ENCODE data around the gene NTMT1. TPM values are rescaled to one million over a fixed set of nuclear protein-coding genes. Genes with fewer than 3 reads are reported as not detected.

NTMT1 gene
- total and polyA plus RNA-seq, 9 of the 15 experiments (the other 6 are each of a cell fraction or from before 2014, with no cell fraction given) = 42.1 to 116 (median 74.7) TPM

GRCh38 chr9:129610473-129611306 lies 15.3 kb upstream of the NTMT1 start (continued):
- TF ChIP-seq TOE1 (IDR thresholded peaks at IDR 0.05; ENCODE audit: borderline replicate concordance) (no peak), TOE1 (CRISPR knock-in tag; IDR thresholded peaks at IDR 0.05; ENCODE audit: borderline replicate concordance, low read depth) (no peak), CBFB (CRISPR knock-in tag; IDR thresholded peaks at IDR 0.05) (0 out of 2 replicates have a peak, but pooled peaks have one; percentile 57), KDM1A (IDR thresholded peaks at IDR 0.05) (no peak), ZNF282 (CRISPR knock-in tag; IDR thresholded peaks at IDR 0.05) (no peak), FOXO4 (CRISPR knock-in tag; IDR thresholded peaks at IDR 0.05) (0 out of 2 replicates have a peak, but pooled peaks have one; percentile 64), ZNF224 (CRISPR knock-in tag; IDR thresholded peaks at IDR 0.05) (no peak), ZFP30 (CRISPR knock-in tag; IDR thresholded peaks at IDR 0.05; ENCODE audit: borderline replicate concordance) (no peak), ZBTB43 (CRISPR knock-in tag; IDR thresholded peaks at IDR 0.05) (no peak), HNRNPH1 (optimal IDR thresholded peaks at IDR 0.05; ENCODE audit: low read depth, low read length) (no peak), SMARCA4 (IDR thresholded peaks at IDR 0.05) (no peak), ATF3 (IDR thresholded peaks at IDR 0.05) (no peak), ATF3 (CRISPR knock-in tag; conservative IDR thresholded peaks at IDR 0.05) (0 out of 2 replicates have a peak, but pooled peaks have one; percentile 28), ETS2 (tag; IDR thresholded peaks at IDR 0.05; ENCODE audit: borderline replicate concordance, poor library complexity, severe bottlenecking) (no peak), CREBBP (IDR thresholded peaks at IDR 0.05; ENCODE audit: low read depth, low read length) (no peak), CHD2 (IDR thresholded peaks at IDR 0.05; ENCODE audit: low read depth, low read length) (no peak), POLR2AphosphoS2 (IDR thresholded peaks at IDR 0.05; ENCODE audit: low read length) (no peak), PTRF (tag; IDR thresholded peaks at IDR 0.05) (no peak), GTF2B (IDR thresholded peaks at IDR 0.05; ENCODE audit: extremely low read depth, insufficient read length) (no peak), SAFB (IDR thresholded peaks at IDR 0.05; ENCODE audit: borderline replicate concordance, low read depth, low read length) (no peak), PHF20 (IDR thresholded peaks at IDR 0.05; ENCODE audit: partially characterized antibody) (no peak), HIVEP1 (CRISPR knock-in tag; IDR thresholded peaks at IDR 0.05) (no peak), ZNF431 (CRISPR knock-in tag; IDR thresholded peaks at IDR 0.05) (0 out of 2 replicates have a peak, but pooled peaks have one; percentile 22), CEBPG (CRISPR knock-in tag; IDR thresholded peaks at IDR 0.05) (no peak), CEBPG (tag; conservative IDR thresholded peaks at IDR 0.05 in 1 of 2, IDR thresholded peaks at IDR 0.05 in 1 of 2) (no peak)

All from K562 (cell line).